Measurements from ENCODE around the gene TTC34. TPM values are rescaled to one million over a fixed set of nuclear protein-coding genes. Genes with fewer than 3 reads are reported as not detected.
A peak's percentile ranks its signal among the peaks of the same experiment; 100 is the strongest.

The TTC34 gene
- total and polyA plus RNA-seq, 2 of the 13 experiments (the other 11 are each of a cell fraction or from before 2014, with no cell fraction given), result 0.07 to 0.11 TPM

DNA sequence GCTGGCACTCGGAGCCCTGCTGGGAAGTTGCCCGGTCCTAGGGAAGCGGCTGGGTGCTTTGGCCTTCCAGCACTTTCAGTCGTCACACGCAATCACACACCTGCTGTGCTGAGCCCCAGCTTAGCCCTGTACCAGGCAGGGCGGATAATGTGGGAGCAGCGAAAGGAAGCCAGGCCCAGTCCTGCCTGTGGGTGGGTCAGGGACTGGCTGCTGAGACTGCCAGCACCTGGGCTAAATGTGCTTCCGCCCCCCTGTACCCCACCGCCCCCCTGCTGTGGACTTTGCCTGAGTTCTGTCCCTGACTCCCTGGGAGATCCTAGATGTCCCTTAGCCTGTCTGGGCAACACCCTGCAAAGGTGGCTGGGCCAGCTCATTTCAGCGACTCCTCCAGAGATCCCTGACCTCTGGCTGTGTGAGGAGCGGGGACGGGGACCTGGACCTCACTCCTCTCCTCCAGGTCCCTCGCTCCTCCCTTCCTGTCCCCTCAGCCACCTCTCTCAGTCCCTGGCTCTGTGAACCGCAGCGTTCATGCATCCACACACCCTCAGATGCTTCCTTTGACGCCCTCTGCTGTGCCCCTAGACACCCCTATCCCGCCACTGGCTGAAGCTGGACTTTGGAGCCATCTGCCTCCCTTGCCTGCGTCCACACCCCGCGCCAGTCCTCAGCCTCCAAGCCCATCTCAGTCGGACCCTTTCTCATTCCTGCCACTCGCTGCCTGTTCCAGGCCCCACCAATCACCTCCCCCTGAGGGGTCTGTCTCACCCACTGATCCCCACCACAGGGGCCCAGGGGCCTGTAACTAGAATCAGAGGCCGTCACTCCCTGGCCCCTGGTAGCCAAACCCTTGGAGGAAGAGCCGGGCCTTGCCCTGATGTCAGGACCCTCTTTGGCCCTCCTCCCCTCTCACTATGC is 170.1 kb downstream of the TTC34 start (continued):
- TF ChIP-seq NONO (IDR thresholded peaks at IDR 0.05) (no peak), NONO (CRISPR knock-in tag; conservative IDR thresholded peaks at IDR 0.05) (no peak), GPN1 (CRISPR knock-in tag; IDR thresholded peaks at IDR 0.05; ENCODE audit: borderline replicate concordance) (no peak), ZNF782 (CRISPR knock-in tag; IDR thresholded peaks at IDR 0.05; ENCODE audit: borderline replicate concordance) (no peak), IRF2 (CRISPR knock-in tag; IDR thresholded peaks at IDR 0.05) (0 out of 2 replicates have a peak, but pooled peaks have one; percentile 18), HOXA7 (CRISPR knock-in tag; IDR thresholded peaks at IDR 0.05) (no peak), ZNF777 (CRISPR knock-in tag; IDR thresholded peaks at IDR 0.05) (no peak), SSRP1 (CRISPR knock-in tag; IDR thresholded peaks at IDR 0.05) (no peak), TBX3 (IDR thresholded peaks at IDR 0.05; ENCODE audit: borderline replicate concordance) (no peak), GABPB1 (CRISPR knock-in tag; IDR thresholded peaks at IDR 0.05) (0 out of 2 replicates have a peak, but pooled peaks have one; percentile 11), ZNF121 (CRISPR knock-in tag; IDR thresholded peaks at IDR 0.05) (no peak), HNRNPK (IDR thresholded peaks at IDR 0.05; ENCODE audit: low read depth, low read length, poor library complexity, severe bottlenecking) (no peak), ZFP37 (CRISPR knock-in tag; IDR thresholded peaks at IDR 0.05; ENCODE audit: borderline replicate concordance) (no peak), ZSCAN29 (CRISPR knock-in tag; conservative IDR thresholded peaks at IDR 0.05) (no peak), TARDBP (CRISPR knock-in tag; IDR thresholded peaks at IDR 0.05) (no peak), ARNT2 (CRISPR knock-in tag; IDR thresholded peaks at IDR 0.05; ENCODE audit: low read depth) (peak; percentile 47; the same call in 1 of the 2 replicates), ZFP36 (IDR thresholded peaks at IDR 0.05; ENCODE audit: borderline replicate concordance, low read depth, low read length, partially characterized antibody) (no peak), ISL2 (CRISPR knock-in tag; IDR thresholded peaks at IDR 0.05) (no peak), STAG1 (CRISPR knock-in tag; IDR thresholded peaks at IDR 0.05) (peak; percentile 61)
- TF ChIP-seq, protein P1, sequence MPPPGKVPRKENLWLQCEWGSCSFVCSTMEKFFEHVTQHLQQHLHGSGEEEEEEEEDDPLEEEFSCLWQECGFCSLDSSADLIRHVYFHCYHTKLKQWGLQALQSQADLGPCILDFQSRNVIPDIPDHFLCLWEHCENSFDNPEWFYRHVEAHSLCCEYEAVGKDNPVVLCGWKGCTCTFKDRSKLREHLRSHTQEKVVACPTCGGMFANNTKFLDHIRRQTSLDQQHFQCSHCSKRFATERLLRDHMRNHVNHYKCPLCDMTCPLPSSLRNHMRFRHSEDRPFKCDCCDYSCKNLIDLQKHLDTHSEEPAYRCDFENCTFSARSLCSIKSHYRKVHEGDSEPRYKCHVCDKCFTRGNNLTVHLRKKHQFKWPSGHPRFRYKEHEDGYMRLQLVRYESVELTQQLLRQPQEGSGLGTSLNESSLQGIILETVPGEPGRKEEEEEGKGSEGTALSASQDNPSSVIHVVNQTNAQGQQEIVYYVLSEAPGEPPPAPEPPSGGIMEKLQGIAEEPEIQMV (CRISPR knock-in tag; IDR thresholded peaks at IDR 0.05; ENCODE audit: low read depth), result no peak
- TF ChIP-seq, protein P2, sequence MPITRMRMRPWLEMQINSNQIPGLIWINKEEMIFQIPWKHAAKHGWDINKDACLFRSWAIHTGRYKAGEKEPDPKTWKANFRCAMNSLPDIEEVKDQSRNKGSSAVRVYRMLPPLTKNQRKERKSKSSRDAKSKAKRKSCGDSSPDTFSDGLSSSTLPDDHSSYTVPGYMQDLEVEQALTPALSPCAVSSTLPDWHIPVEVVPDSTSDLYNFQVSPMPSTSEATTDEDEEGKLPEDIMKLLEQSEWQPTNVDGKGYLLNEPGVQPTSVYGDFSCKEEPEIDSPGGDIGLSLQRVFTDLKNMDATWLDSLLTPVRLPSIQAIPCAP (CRISPR knock-in tag; IDR thresholded peaks at IDR 0.05; ENCODE audit: low read depth), result no peak
- TF ChIP-seq, protein P3, sequence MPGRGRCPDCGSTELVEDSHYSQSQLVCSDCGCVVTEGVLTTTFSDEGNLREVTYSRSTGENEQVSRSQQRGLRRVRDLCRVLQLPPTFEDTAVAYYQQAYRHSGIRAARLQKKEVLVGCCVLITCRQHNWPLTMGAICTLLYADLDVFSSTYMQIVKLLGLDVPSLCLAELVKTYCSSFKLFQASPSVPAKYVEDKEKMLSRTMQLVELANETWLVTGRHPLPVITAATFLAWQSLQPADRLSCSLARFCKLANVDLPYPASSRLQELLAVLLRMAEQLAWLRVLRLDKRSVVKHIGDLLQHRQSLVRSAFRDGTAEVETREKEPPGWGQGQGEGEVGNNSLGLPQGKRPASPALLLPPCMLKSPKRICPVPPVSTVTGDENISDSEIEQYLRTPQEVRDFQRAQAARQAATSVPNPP (CRISPR knock-in tag; IDR thresholded peaks at IDR 0.05), result no peak
- TF ChIP-seq, protein P4, sequence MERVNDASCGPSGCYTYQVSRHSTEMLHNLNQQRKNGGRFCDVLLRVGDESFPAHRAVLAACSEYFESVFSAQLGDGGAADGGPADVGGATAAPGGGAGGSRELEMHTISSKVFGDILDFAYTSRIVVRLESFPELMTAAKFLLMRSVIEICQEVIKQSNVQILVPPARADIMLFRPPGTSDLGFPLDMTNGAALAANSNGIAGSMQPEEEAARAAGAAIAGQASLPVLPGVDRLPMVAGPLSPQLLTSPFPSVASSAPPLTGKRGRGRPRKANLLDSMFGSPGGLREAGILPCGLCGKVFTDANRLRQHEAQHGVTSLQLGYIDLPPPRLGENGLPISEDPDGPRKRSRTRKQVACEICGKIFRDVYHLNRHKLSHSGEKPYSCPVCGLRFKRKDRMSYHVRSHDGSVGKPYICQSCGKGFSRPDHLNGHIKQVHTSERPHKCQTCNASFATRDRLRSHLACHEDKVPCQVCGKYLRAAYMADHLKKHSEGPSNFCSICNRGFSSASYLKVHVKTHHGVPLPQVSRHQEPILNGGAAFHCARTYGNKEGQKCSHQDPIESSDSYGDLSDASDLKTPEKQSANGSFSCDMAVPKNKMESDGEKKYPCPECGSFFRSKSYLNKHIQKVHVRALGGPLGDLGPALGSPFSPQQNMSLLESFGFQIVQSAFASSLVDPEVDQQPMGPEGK (CRISPR knock-in tag; IDR thresholded peaks at IDR 0.05), result 0 out of 2 replicates have a peak, but pooled peaks have one; percentile 14

Data from HepG2 (cell line).